Measurements from ENCODE around the gene CILP2. TPM values are rescaled to one million over a fixed set of nuclear protein-coding genes. Genes with fewer than 3 reads are reported as not detected.

The CILP2 gene
- total and polyA plus RNA-seq, 2 experiments from 2014 or later = 4.0 to 21.6 TPM

GRCh38 chr19:19527674-19528625, 10.1 kb upstream of the CILP2 start:
- no peak overlapping the region for H2AFZ ChIP-seq
- no peak for TF ChIP-seq REST (IDR thresholded peaks at IDR 0.05; ENCODE audit: unreplicated experiment)
- no peak for TF ChIP-seq CREB1 (CRISPR knock-in tag; IDR thresholded peaks at IDR 0.05; ENCODE audit: low read depth)
- TF ChIP-seq POLR2AphosphoS5 (IDR thresholded peaks at IDR 0.05; ENCODE audit: low read depth) = no peak
- no peak for TF ChIP-seq NANOG (IDR thresholded peaks at IDR 0.05; ENCODE audit: borderline replicate concordance)
- TF ChIP-seq ZNF462 (CRISPR knock-in tag; IDR thresholded peaks at IDR 0.05) = no peak
- no peak for TF ChIP-seq ZNF114 (CRISPR knock-in tag; IDR thresholded peaks at IDR 0.05)
- TF ChIP-seq CTCF (conservative IDR thresholded peaks at IDR 0.05; ENCODE audit: low read depth in 2 of 2) = no peak
- TF ChIP-seq EZH2 (IDR thresholded peaks at IDR 0.05; ENCODE audit: low read depth, unreplicated experiment) = no peak
- TF ChIP-seq STAT1 (IDR thresholded peaks at IDR 0.05; ENCODE audit: unreplicated experiment) = no peak
- no peak for TF ChIP-seq ZNF331 (CRISPR knock-in tag; IDR thresholded peaks at IDR 0.05; ENCODE audit: low read depth)
- no peak for TF ChIP-seq JUNB (IDR thresholded peaks at IDR 0.05; ENCODE audit: unreplicated experiment)
- no peak for TF ChIP-seq EZH2phosphoT487 (IDR thresholded peaks at IDR 0.05; ENCODE audit: unreplicated experiment)
- TF ChIP-seq ETS1 (IDR thresholded peaks at IDR 0.05) = no peak
- peaks cover 25% of the 10 kb centered on the region for H3K79me2 ChIP-seq (replicated peaks; ENCODE audit: insufficient read depth)
- H3K9me2 ChIP-seq (ENCODE audit: insufficient read depth) = no peaks in the 10 kb centered on the region
- no peak overlapping the region for H3K4me2 ChIP-seq
- DNase-seq (ENCODE audit: low spot score) (peak; percentile 1), ATAC-seq (no peak)
- Mint-ChIP-seq H3K4me1 (peaks cover 36% of the 10 kb centered on the region), H3K9me3 (no peaks in the 10 kb centered on the region), H3K27me3 (ENCODE audit: insufficient read depth, low read depth, poor library complexity) (peaks cover 8% of the 10 kb centered on the region), H3K4me3 (no peak overlapping the region), H3K27ac (peak overlapping the region; percentile 48; the same call in 1 of the 2 replicates), H3K36me3 (ENCODE audit: low read depth) (peaks cover 37% of the 10 kb centered on the region)
- H3K27me3 ChIP-seq (ENCODE audit: insufficient read depth) = no peaks in the 10 kb centered on the region
- H3K27ac ChIP-seq (ENCODE audit: low read depth) = 0 out of 2 replicates have a peak overlapping the region, but pooled peaks have one; percentile 50
- peaks cover 6% of the 10 kb centered on the region; the same call in 1 of the 2 replicates for H3K4me1 ChIP-seq (ENCODE audit: insufficient read depth)
- peaks cover 24% of the 10 kb centered on the region for H4K20me1 ChIP-seq (replicated peaks; ENCODE audit: insufficient read depth)
- H3K4me3 ChIP-seq = no peak overlapping the region
- peaks cover 5% of the 10 kb centered on the region; the same call in 1 of the 2 replicates for H3K36me3 ChIP-seq (ENCODE audit: insufficient read depth)
- peaks cover 27% of the 10 kb centered on the region for H3F3A ChIP-seq (replicated peaks; ENCODE audit: low read depth)

Data from GM23338 (cell line).